GM18526 (cell line): ENCODE measurements around the gene DISC1.

Experiments
- POLR2A ChIP-seq: IDR thresholded peaks from 3 replicates; pipeline ENCODE4 v1.6.1; 2011; ENCODE audit not compliant: insufficient read length; ENCODE audit errors: extremely low read depth

Gene DISC1

GRCh38 chr1:231603598-231604275, 22.9 kb upstream of the DISC1 start:
- no peak for TF ChIP-seq POLR2A

GRCh38 chr1:231604276-231604621, 22.3 kb upstream of the DISC1 start:
- TF ChIP-seq POLR2A = no peak

GRCh38 chr1:231605149-231606100, 21.2 kb upstream of the DISC1 start:
- TF ChIP-seq POLR2A = no peak

- TF ChIP-seq POLR2A = no peak
Observed at GRCh38 chr1:231606712-231607111, 19.9 kb upstream of the DISC1 start.

- no peak for TF ChIP-seq POLR2A
Observed at GRCh38 chr1:231610388-231610787, 16.2 kb upstream of the DISC1 start.

GRCh38 chr1:231611111-231611510, 15.5 kb upstream of the DISC1 start:
- TF ChIP-seq POLR2A = no peak

GRCh38 chr1:231611851-231612250, 14.7 kb upstream of the DISC1 start:
- TF ChIP-seq POLR2A = no peak

- TF ChIP-seq POLR2A = no peak
Observed at GRCh38 chr1:231612393-231613089, 14.0 kb upstream of the DISC1 start.

GRCh38 chr1:231613419-231614349, 12.9 kb upstream of the DISC1 start:
- no peak for TF ChIP-seq POLR2A

- TF ChIP-seq POLR2A = no peak
Observed at GRCh38 chr1:231616667-231617066, 9.9 kb upstream of the DISC1 start.

GRCh38 chr1:231618609-231619256, 7.9 kb upstream of the DISC1 start:
- no peak for TF ChIP-seq POLR2A

GRCh38 chr1:231619257-231619634, 7.3 kb upstream of the DISC1 start:
- TF ChIP-seq POLR2A = no peak

- no peak for TF ChIP-seq POLR2A
Observed at GRCh38 chr1:231625975-231626534, 535 bp upstream of the DISC1 start.
